NB4 (cell line): ENCODE data around the gene UCK2.

Experiments used
- DNase-seq: peaks from one replicate; pipeline ENCODE4 v3.0.0; 2010; ENCODE audit warnings: low read depth
- H3K4me3 ChIP-seq: one replicate; pipeline ENCODE4 v1.5.1; 2011; ENCODE audit warnings: mild to moderate bottlenecking, low read depth, low read length, moderate library complexity
- CTCF ChIP-seq: IDR thresholded peaks from one replicate; pipeline ENCODE4 v1.5.1; 2012; ENCODE audit warnings: low read depth, low read length
- MAX ChIP-seq: IDR thresholded peaks from 2 replicates; pipeline ENCODE4 v1.6.1; 2011; ENCODE audit warnings: low read depth, low read length
- MYC ChIP-seq: IDR thresholded peaks from 2 replicates; pipeline ENCODE4 v1.6.1; 2011; ENCODE audit warnings: low read depth, low read length
- POLR2A ChIP-seq: IDR thresholded peaks from 2 replicates; pipeline ENCODE4 v1.6.1; 2011; ENCODE audit warnings: mild to moderate bottlenecking; ENCODE audit not compliant: insufficient read length; ENCODE audit errors: extremely low read depth

The UCK2 gene

GRCh38 chr1:165879946-165880345 lies 52.5 kb downstream of the UCK2 start:
- no peak for TF ChIP-seq MAX
- TF ChIP-seq MYC = no peak
- TF ChIP-seq CTCF = no peak
- no peak for TF ChIP-seq POLR2A
- H3K4me3 ChIP-seq = no peak overlapping the region
- no peak for DNase-seq

- no peak for TF ChIP-seq MAX
- no peak for TF ChIP-seq POLR2A
- TF ChIP-seq CTCF = no peak
- no peak for TF ChIP-seq MYC
- no peak overlapping the region for H3K4me3 ChIP-seq
- no peak for DNase-seq
Measured at GRCh38 chr1:165880993-165881392, 53.6 kb downstream of the UCK2 start.

- peak; percentile 13 for DNase-seq
- no peak for TF ChIP-seq CTCF
- no peak for TF ChIP-seq MAX
- no peak for TF ChIP-seq MYC
- TF ChIP-seq POLR2A = no peak
- H3K4me3 ChIP-seq = no peak overlapping the region
Measured at GRCh38 chr1:165882168-165882837, 54.9 kb downstream of the UCK2 start.

- DNase-seq = peak; percentile 38
- H3K4me3 ChIP-seq = no peak overlapping the region
- TF ChIP-seq MYC = no peak
- no peak for TF ChIP-seq MAX
- TF ChIP-seq CTCF = no peak
- TF ChIP-seq POLR2A = no peak
Measured at GRCh38 chr1:165883056-165883455, 55.6 kb downstream of the UCK2 start.

- DNase-seq = no peak
- TF ChIP-seq MYC (no peak), MAX (no peak), POLR2A (no peak), CTCF (no peak)
- no peak overlapping the region for H3K4me3 ChIP-seq
Measured at GRCh38 chr1:165884009-165884689, 56.7 kb downstream of the UCK2 start.
